Trophoblast cell (in vitro differentiated cells and primary cell): ENCODE results near the gene CAMKK1.

Source experiments
- DNase-seq, 2 donors: peaks; one replicate each; pipeline ENCODE4 v3.0.0-alpha.2; 2016
- H2AFZ ChIP-seq: 2 replicates; pipeline ENCODE4 v1.6.1; 2013; ENCODE audit warnings: low read length, moderate library complexity, mild to moderate bottlenecking; ENCODE audit not compliant: insufficient read depth, poor library complexity
- H2AK5ac ChIP-seq: 2 replicates; pipeline ENCODE4 v1.6.1; 2013; ENCODE audit warnings: mild to moderate bottlenecking, low read length
- H2BK120ac ChIP-seq: 2 replicates; pipeline ENCODE4 v1.6.1; 2013; ENCODE audit warnings: low read length, mild to moderate bottlenecking, moderate library complexity; ENCODE audit not compliant: insufficient read depth, poor library complexity
- H2BK12ac ChIP-seq: 2 replicates; pipeline ENCODE4 v1.6.1; 2013; ENCODE audit warnings: mild to moderate bottlenecking, low read length, moderate library complexity
- H2BK5ac ChIP-seq: 2 replicates; pipeline ENCODE4 v1.6.1; 2013; ENCODE audit warnings: low read length, low read depth, moderate library complexity, mild to moderate bottlenecking; ENCODE audit not compliant: poor library complexity
- H3K14ac ChIP-seq: 2 replicates; pipeline ENCODE4 v1.6.1; 2013; ENCODE audit warnings: mild to moderate bottlenecking, low read length
- H3K18ac ChIP-seq: 2 replicates; pipeline ENCODE4 v1.6.1; 2013; ENCODE audit warnings: mild to moderate bottlenecking, low read length
- H3K23ac ChIP-seq: 2 replicates; pipeline ENCODE4 v1.6.1; 2013; ENCODE audit warnings: low read length
- H3K27ac ChIP-seq: 2 replicates; pipeline ENCODE4 v1.5.1; 2013; ENCODE audit warnings: low read depth, mild to moderate bottlenecking, inconsistent platforms, low read length, moderate library complexity
- H3K27me3 ChIP-seq: 2 replicates; pipeline ENCODE4 v1.6.1; 2013; ENCODE audit warnings: inconsistent platforms, mild to moderate bottlenecking, low read length, moderate library complexity; ENCODE audit not compliant: insufficient read depth
- H3K36me3 ChIP-seq, 2 experiments: 1 replicate in 1 of 2; 2 replicates in 1 of 2; pipeline ENCODE4 v1.6.1; 2013; ENCODE audit warnings: low read length in 2 of 2, mild to moderate bottlenecking in 2 of 2, moderate library complexity in 1 of 2; ENCODE audit not compliant: insufficient read depth in 2 of 2, control insufficient read depth in 1 of 2
- H3K4ac ChIP-seq: 2 replicates; pipeline ENCODE4 v1.6.1; 2013; ENCODE audit warnings: low read depth, mild to moderate bottlenecking, low read length, moderate library complexity
- H3K4me1 ChIP-seq, 2 experiments: 1 replicate in 1 of 2; 2 replicates in 1 of 2; pipeline ENCODE4 v1.6.1; 2013; ENCODE audit warnings: low read length in 2 of 2, mild to moderate bottlenecking in 2 of 2, moderate library complexity in 1 of 2; ENCODE audit not compliant: insufficient read depth in 2 of 2, control insufficient read depth in 1 of 2
- H3K4me2 ChIP-seq: 2 replicates; pipeline ENCODE4 v1.6.1; 2013; ENCODE audit warnings: inconsistent platforms, mild to moderate bottlenecking, low read length, moderate library complexity
- H3K4me3 ChIP-seq: 2 replicates; pipeline ENCODE4 v1.5.1; 2013; ENCODE audit warnings: mild to moderate bottlenecking, low read depth, low read length, inconsistent platforms
- H3K79me1 ChIP-seq: one replicate; pipeline ENCODE4 v1.6.1; 2013; ENCODE audit warnings: low read length
- H3K79me2 ChIP-seq: 2 replicates; pipeline ENCODE4 v1.6.1; 2013; ENCODE audit warnings: low read length, mild to moderate bottlenecking; ENCODE audit not compliant: control insufficient read depth, insufficient read depth, poor library complexity
- H3K9ac ChIP-seq: 2 replicates; pipeline ENCODE4 v1.6.1; 2013; ENCODE audit warnings: mild to moderate bottlenecking, low read length
- H3K9me3 ChIP-seq: 2 replicates; pipeline ENCODE4 v1.6.1; 2013; ENCODE audit warnings: low read depth, mild to moderate bottlenecking, control low read depth, inconsistent platforms, low read length; ENCODE audit not compliant: insufficient read depth
- H4K12ac ChIP-seq: 2 replicates; pipeline ENCODE4 v1.6.1; 2013; ENCODE audit warnings: low read depth, mild to moderate bottlenecking, low read length, moderate library complexity
- H4K8ac ChIP-seq: 2 replicates; pipeline ENCODE4 v1.6.1; 2013; ENCODE audit warnings: low read depth, mild to moderate bottlenecking, low read length, moderate library complexity
- H4K91ac ChIP-seq: one replicate; pipeline ENCODE4 v1.6.1; 2013; ENCODE audit warnings: low read depth, mild to moderate bottlenecking, low read length, moderate library complexity
- WGBS: extraction: QIAGEN DNeasy Blood & Tissue Kit; methylation state at CpG from one replicate; pipeline ENCODE4 v1.1.7; 2013; ENCODE audit warnings: missing lambda C conversion rate; ENCODE audit not compliant: insufficient read length, insufficient coverage; ENCODE audit errors: extremely low coverage; 5-methylcytosine and 5-hydroxymethylcytosine counted together

CAMKK1 gene

GRCh38 chr17:3919123-3919624 is 26.3 kb upstream of the CAMKK1 start:
- Histone ChIP-seq H3K18ac (no peak overlapping the region), H3K27me3 (no peaks in the 10 kb centered on the region), H3K9me3 (no peaks in the 10 kb centered on the region), H3K14ac (no peak overlapping the region), H3K9ac (no peak overlapping the region), H4K12ac (no peak overlapping the region), H4K91ac (no peak overlapping the region), H3K4me3 (no peak overlapping the region), H3K36me3 (no peaks in the 10 kb centered on the region), H2AFZ (no peak overlapping the region), H3K4me1 (no peaks in the 10 kb centered on the region), H4K8ac (no peak overlapping the region), H3K4ac (no peak overlapping the region), H3K79me2 (no peaks in the 10 kb centered on the region), H2BK5ac (no peak overlapping the region), H3K79me1 (no peaks in the 10 kb centered on the region), H3K27ac (no peak overlapping the region), H2BK120ac (no peak overlapping the region), H3K4me2 (no peak overlapping the region), H3K23ac (no peak overlapping the region), H2AK5ac (no peak overlapping the region), H2BK12ac (no peak overlapping the region)
- WGBS = no CpG with 5 or more reads among the region's 22 CpGs
- DNase-seq = no peak

- no peak overlapping the region for H3K27ac ChIP-seq
- H4K12ac ChIP-seq = no peak overlapping the region
- WGBS = no CpG with 5 or more reads among the region's 8 CpGs
- no peak overlapping the region for H2BK12ac ChIP-seq
- no peaks in the 10 kb centered on the region for H3K79me2 ChIP-seq
- no peaks in the 10 kb centered on the region for H3K36me3 ChIP-seq
- H2AK5ac ChIP-seq = no peak overlapping the region
- H3K4ac ChIP-seq = no peak overlapping the region
- no peak overlapping the region for H4K91ac ChIP-seq
- H3K4me3 ChIP-seq = no peak overlapping the region
- H3K23ac ChIP-seq = no peak overlapping the region
- H3K9ac ChIP-seq = no peak overlapping the region
- no peaks in the 10 kb centered on the region for H3K9me3 ChIP-seq
- H2AFZ ChIP-seq = no peak overlapping the region
- no peak overlapping the region for H3K4me2 ChIP-seq
- H4K8ac ChIP-seq = no peak overlapping the region
- H2BK120ac ChIP-seq = no peak overlapping the region
- H3K27me3 ChIP-seq = no peaks in the 10 kb centered on the region
- no peak overlapping the region for H3K18ac ChIP-seq
- no peak overlapping the region for H2BK5ac ChIP-seq
- no peaks in the 10 kb centered on the region for H3K79me1 ChIP-seq
- no peak for DNase-seq
- no peak overlapping the region for H3K14ac ChIP-seq
- H3K4me1 ChIP-seq = no peaks in the 10 kb centered on the region
These were observed 25.7 kb upstream of the CAMKK1 start for GRCh38 chr17:3918372-3919122.

GRCh38 chr17:3917391-3917931 is 24.6 kb upstream of the CAMKK1 start:
- Histone ChIP-seq H4K8ac (no peak overlapping the region), H3K27ac (no peak overlapping the region), H3K9ac (no peak overlapping the region), H2BK120ac (no peak overlapping the region), H4K12ac (no peak overlapping the region), H3K27me3 (no peaks in the 10 kb centered on the region), H2BK5ac (no peak overlapping the region), H3K4me2 (no peak overlapping the region), H3K18ac (no peak overlapping the region), H3K4ac (no peak overlapping the region), H3K23ac (no peak overlapping the region), H3K4me1 (no peaks in the 10 kb centered on the region), H3K79me2 (no peaks in the 10 kb centered on the region), H2BK12ac (no peak overlapping the region), H3K14ac (no peak overlapping the region), H3K79me1 (no peaks in the 10 kb centered on the region), H4K91ac (no peak overlapping the region), H3K9me3 (no peaks in the 10 kb centered on the region), H3K36me3 (no peaks in the 10 kb centered on the region), H3K4me3 (no peak overlapping the region), H2AK5ac (no peak overlapping the region), H2AFZ (no peak overlapping the region)
- WGBS = no CpG with 5 or more reads among the region's 11 CpGs
- DNase-seq = no peak

- no peak overlapping the region for H3K4me2 ChIP-seq
- no peaks in the 10 kb centered on the region for H3K4me1 ChIP-seq
- no peak overlapping the region for H3K4me3 ChIP-seq
- no peaks in the 10 kb centered on the region for H3K36me3 ChIP-seq
- no peak overlapping the region for H3K23ac ChIP-seq
- no peak overlapping the region for H4K91ac ChIP-seq
- H3K9me3 ChIP-seq = no peaks in the 10 kb centered on the region
- no peaks in the 10 kb centered on the region for H3K27me3 ChIP-seq
- H3K18ac ChIP-seq = no peak overlapping the region
- no peak overlapping the region for H4K12ac ChIP-seq
- H2AK5ac ChIP-seq = no peak overlapping the region
- H3K14ac ChIP-seq = no peak overlapping the region
- no peak overlapping the region for H2BK12ac ChIP-seq
- H3K9ac ChIP-seq = no peak overlapping the region
- H3K79me1 ChIP-seq = no peaks in the 10 kb centered on the region
- H2BK5ac ChIP-seq = no peak overlapping the region
- no peaks in the 10 kb centered on the region for H3K79me2 ChIP-seq
- H3K27ac ChIP-seq = no peak overlapping the region
- H2BK120ac ChIP-seq = no peak overlapping the region
- no peak overlapping the region for H2AFZ ChIP-seq
- no peak for DNase-seq
- WGBS = no CpG with 5 or more reads among the region's 10 CpGs
- no peak overlapping the region for H3K4ac ChIP-seq
- no peak overlapping the region for H4K8ac ChIP-seq
These were observed 24.0 kb upstream of the CAMKK1 start for GRCh38 chr17:3916825-3917224.
